Measurements from ENCODE around the gene AWAT1. TPM values are rescaled to one million over a fixed set of nuclear protein-coding genes. Genes with fewer than 3 reads are reported as not detected.

The AWAT1 gene
- total RNA-seq, 1 experiment from 2014 or later: not detected

DNA sequence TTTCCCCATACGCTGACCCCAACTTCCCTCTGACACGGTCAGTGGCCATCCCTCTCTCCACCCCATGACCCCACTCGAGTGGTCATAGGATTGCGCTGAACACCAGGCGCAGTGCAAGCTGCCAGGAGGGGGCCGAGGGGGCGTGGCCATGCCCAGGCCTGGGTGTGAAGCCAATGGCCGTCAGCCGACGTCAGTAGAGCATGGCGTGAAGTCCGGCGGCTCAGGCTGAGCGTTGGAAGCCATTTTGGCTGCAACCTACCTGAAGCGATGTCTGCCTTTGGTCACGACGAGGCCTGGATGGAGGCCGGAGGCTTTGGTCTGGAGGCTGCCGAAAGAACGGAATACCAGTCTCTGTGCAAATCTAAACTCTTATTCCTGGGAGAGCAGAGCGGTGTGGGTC, 47.5 kb downstream of the AWAT1 start, which contains the start of gene RAB41:
TSS of gene RAB41 (plus strand) at position 222 of the 400 bp plus-strand sequence. CDS start at position 268, 46 bp downstream.
- H2BK5ac ChIP-seq (ENCODE audit: insufficient read length, low read length): no peak within 1 kb of the TSS
- TF ChIP-seq, protein P1, sequence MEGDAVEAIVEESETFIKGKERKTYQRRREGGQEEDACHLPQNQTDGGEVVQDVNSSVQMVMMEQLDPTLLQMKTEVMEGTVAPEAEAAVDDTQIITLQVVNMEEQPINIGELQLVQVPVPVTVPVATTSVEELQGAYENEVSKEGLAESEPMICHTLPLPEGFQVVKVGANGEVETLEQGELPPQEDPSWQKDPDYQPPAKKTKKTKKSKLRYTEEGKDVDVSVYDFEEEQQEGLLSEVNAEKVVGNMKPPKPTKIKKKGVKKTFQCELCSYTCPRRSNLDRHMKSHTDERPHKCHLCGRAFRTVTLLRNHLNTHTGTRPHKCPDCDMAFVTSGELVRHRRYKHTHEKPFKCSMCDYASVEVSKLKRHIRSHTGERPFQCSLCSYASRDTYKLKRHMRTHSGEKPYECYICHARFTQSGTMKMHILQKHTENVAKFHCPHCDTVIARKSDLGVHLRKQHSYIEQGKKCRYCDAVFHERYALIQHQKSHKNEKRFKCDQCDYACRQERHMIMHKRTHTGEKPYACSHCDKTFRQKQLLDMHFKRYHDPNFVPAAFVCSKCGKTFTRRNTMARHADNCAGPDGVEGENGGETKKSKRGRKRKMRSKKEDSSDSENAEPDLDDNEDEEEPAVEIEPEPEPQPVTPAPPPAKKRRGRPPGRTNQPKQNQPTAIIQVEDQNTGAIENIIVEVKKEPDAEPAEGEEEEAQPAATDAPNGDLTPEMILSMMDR (conservative IDR thresholded peaks at IDR 0.05): no peak
- no CpG with 5 or more reads among the region's 21 CpGs for WGBS (ENCODE audit: extremely low coverage, insufficient read length, low lambda C conversion rate)
- no peak within 1 kb of the TSS for H4K8ac ChIP-seq (replicated peaks; ENCODE audit: insufficient read length, low read depth, low read length)
- no peaks in the 10 kb centered on the region for H3K27me3 ChIP-seq (ENCODE audit: insufficient read depth, low read length)
- H4K91ac ChIP-seq (ENCODE audit: insufficient read length, low read depth, low read length): no peak within 1 kb of the TSS
- H3K56ac ChIP-seq (ENCODE audit: insufficient read length, low read depth, low read length): no peak within 1 kb of the TSS
- H4K20me1 ChIP-seq (ENCODE audit: control insufficient read depth, insufficient read depth, insufficient read length): no peaks in the 10 kb centered on the region
- H2BK12ac ChIP-seq (ENCODE audit: insufficient read length, low read depth, low read length): no peak within 1 kb of the TSS
- no peak within 1 kb of the TSS for H2BK20ac ChIP-seq (ENCODE audit: low read depth, low read length, poor library complexity, severe bottlenecking)
- no peaks in the 10 kb centered on the region for H3K79me2 ChIP-seq (ENCODE audit: insufficient read depth, low read length)
- H3K14ac ChIP-seq (ENCODE audit: insufficient read depth, low read length): no peak within 1 kb of the TSS
- H3K4ac ChIP-seq (ENCODE audit: low read depth, low read length): no peak within 1 kb of the TSS
- DNase-seq: no peak
- H3K27ac ChIP-seq (ENCODE audit: insufficient read length, low read depth, low read length): no peak within 1 kb of the TSS
- H2BK120ac ChIP-seq (ENCODE audit: low read depth, low read length, poor library complexity, severe bottlenecking): no peak within 1 kb of the TSS
- no peaks in the 10 kb centered on the region; the same call in 1 of the 2 replicates for H3K27me3 Mint-ChIP-seq (ENCODE audit: low read depth)
- no peaks in the 10 kb centered on the region for H3K4me1 ChIP-seq (ENCODE audit: insufficient read depth, low read length)
- H3K4me1 Mint-ChIP-seq: no peaks in the 10 kb centered on the region
- H2BK15ac ChIP-seq (ENCODE audit: low read depth, low read length): no peak within 1 kb of the TSS
- H3K36me3 Mint-ChIP-seq (ENCODE audit: insufficient read depth in 1 of 3, low read depth in 3 of 3): peaks cover 11 to 36% (median 13%) of the 10 kb centered on the region in 3 experiments
- no peak within 1 kb of the TSS for H3T11ph ChIP-seq (ENCODE audit: low read length)
- H2AFZ ChIP-seq (ENCODE audit: low read length): no peak within 1 kb of the TSS
- no peak within 1 kb of the TSS for H4K5ac ChIP-seq (ENCODE audit: insufficient read length, low read depth, low read length)
- H3K23me2 ChIP-seq (ENCODE audit: insufficient read length, low read depth, low read length, poor library complexity, severe bottlenecking): no peaks in the 10 kb centered on the region
- no peak within 1 kb of the TSS for H3K4me2 ChIP-seq (ENCODE audit: insufficient read depth, insufficient read length, low read length)
- H3K4me3 Mint-ChIP-seq: no peak within 1 kb of the TSS
- peaks cover 74% of the 10 kb centered on the region for H3K9me3 ChIP-seq (ENCODE audit: control insufficient read depth, low read depth, low read length)
- H3K27ac Mint-ChIP-seq: no peak within 1 kb of the TSS; a peak in 1 of 7 replicates
- no peak within 1 kb of the TSS for H3K23ac ChIP-seq (ENCODE audit: insufficient read length, low read depth, low read length)
- no peak within 1 kb of the TSS for H3K9ac ChIP-seq (ENCODE audit: extremely low read depth, insufficient read length, low read length)
- H3K79me1 ChIP-seq (ENCODE audit: insufficient read depth, low read depth, low read length, poor library complexity, severe bottlenecking): no peaks in the 10 kb centered on the region
- no peak within 1 kb of the TSS for H2AK5ac ChIP-seq (ENCODE audit: insufficient read length, low read length)
- peaks cover 78 to 85% of the 10 kb centered on the region in 2 experiments for H3K9me3 Mint-ChIP-seq
- no peak within 1 kb of the TSS for H3K18ac ChIP-seq (ENCODE audit: insufficient read length, low read depth, low read length)
